DMS114 treated with DMSO at 0.1 percent for 48 hours (cell line): ENCODE data around the gene FAM53A.

Experiments
- DNase-seq: peaks from one replicate; lab custom pipeline; 2025; ENCODE audit not compliant: unreplicated experiment; lab: John Stamatoyannopoulos, UW

Gene FAM53A

GRCh38 chr4:1660948-1661677 is 23.0 kb downstream of the FAM53A start:
- DNase-seq: no peak

- no peak for DNase-seq
Observed at GRCh38 chr4:1659104-1660043, 24.7 kb downstream of the FAM53A start.

GRCh38 chr4:1658581-1658980 is 25.5 kb downstream of the FAM53A start:
- no peak for DNase-seq

GRCh38 chr4:1658146-1658545 is 26.0 kb downstream of the FAM53A start:
- no peak for DNase-seq

- DNase-seq: no peak
Observed at GRCh38 chr4:1656986-1657385, 27.1 kb downstream of the FAM53A start.

GRCh38 chr4:1656132-1656531 is 28.0 kb downstream of the FAM53A start:
- DNase-seq: no peak

- DNase-seq: no peak
Observed at GRCh38 chr4:1655676-1656075, 28.4 kb downstream of the FAM53A start.

- DNase-seq: no peak
Observed at GRCh38 chr4:1655081-1655480, 29.0 kb downstream of the FAM53A start.

- DNase-seq: no peak
Observed at GRCh38 chr4:1654216-1654955, 29.7 kb downstream of the FAM53A start.

GRCh38 chr4:1653776-1654175 is 30.3 kb downstream of the FAM53A start:
- no peak for DNase-seq

- DNase-seq: no peak
Observed at GRCh38 chr4:1652088-1652487, 32.0 kb downstream of the FAM53A start.

GRCh38 chr4:1651609-1652008 is 32.5 kb downstream of the FAM53A start:
- DNase-seq: no peak

GRCh38 chr4:1648962-1649361 is 35.2 kb downstream of the FAM53A start:
- no peak for DNase-seq

GRCh38 chr4:1647432-1647831 is 36.7 kb downstream of the FAM53A start:
- DNase-seq: no peak

GRCh38 chr4:1646690-1647089 is 37.4 kb downstream of the FAM53A start:
- DNase-seq: no peak

- DNase-seq: no peak
Observed at GRCh38 chr4:1644891-1645657, 39.0 kb downstream of the FAM53A start.

- DNase-seq: no peak
Observed at GRCh38 chr4:1643971-1644735, 40.0 kb downstream of the FAM53A start.

- DNase-seq: no peak
Observed at GRCh38 chr4:1642196-1642951, 41.7 kb downstream of the FAM53A start.

GRCh38 chr4:1641671-1642070 is 42.4 kb downstream of the FAM53A start:
- no peak for DNase-seq
